H1 (cell line): ENCODE measurements around the gene ZNF575. TPM values are rescaled to one million over a fixed set of nuclear protein-coding genes. Genes with fewer than 3 reads are reported as not detected.

Source experiments
- TBP ChIP-seq: IDR thresholded peaks from 2 replicates; pipeline ENCODE4 v1.6.1; 2011; ENCODE audit warnings: low read depth, low read length, improper control_type of control experiment
- polyA plus RNA-seq, 7 experiments: library from polyadenylated mRNA; depleted of rRNA in 3 of 7; stranded (reverse) in 5 of 7; unstranded in 2 of 7; fragments of >200 nt in 5 of 7; fragments of 200-250 nt in 2 of 7; gene quantifications; 1 replicate in 5 of 7; 2 replicates in 1 of 7; 4 replicates in 1 of 7; pipeline versions ENCODE4 v1.2.1 to v1.2.3, GENCODE V29; 2011 to 2013; ENCODE audit warnings: missing spikeins in 2 of 7, mixed read lengths in 2 of 7
- total RNA-seq: library from RNA; stranded (reverse); fragmentation: NEBNext Ultra II Directional; extraction: Animal tissue kit (Norgen Biotek cat#: 25700); gene quantifications from 2 replicates; pipeline ENCODE4 v1.2.1, GENCODE V29; 2021
- TF ChIP-seq, protein P1 (sequence below): fragments of 300-600 bp; sonication (generic); IDR thresholded peaks from 2 replicates; pipeline ENCODE4 v1.7.1; 2012; ENCODE audit warnings: low read length, moderate library complexity, mild to moderate bottlenecking, inconsistent platforms; ENCODE audit not compliant: insufficient replicate concordance

Gene ZNF575
- total and polyA plus RNA-seq, 2 of the 8 experiments (the other 6 are each of a cell fraction or from before 2014, with no cell fraction given): 0.05 TPM; not detected in 1

DNA sequence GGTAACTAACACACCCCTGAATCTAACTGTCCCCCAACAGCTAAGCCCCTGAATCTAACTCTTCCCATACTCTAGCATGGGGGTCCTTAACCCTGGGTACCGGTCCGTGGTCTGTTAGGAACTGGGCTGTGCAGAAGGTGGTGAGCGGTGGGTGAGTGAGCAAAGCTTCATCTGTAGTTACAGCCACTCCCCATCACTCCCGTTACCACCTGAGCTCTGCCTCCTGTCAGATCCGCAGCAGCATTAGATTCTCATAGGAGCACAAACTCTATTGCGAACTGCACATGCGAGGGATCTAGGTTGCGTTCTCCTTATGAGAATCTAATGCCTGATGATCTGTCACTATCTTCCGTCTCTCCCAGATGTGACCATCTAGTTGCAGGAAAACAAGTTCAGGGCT, 22.3 kb upstream of the ZNF575 start (continued):
- TF ChIP-seq, protein P1, sequence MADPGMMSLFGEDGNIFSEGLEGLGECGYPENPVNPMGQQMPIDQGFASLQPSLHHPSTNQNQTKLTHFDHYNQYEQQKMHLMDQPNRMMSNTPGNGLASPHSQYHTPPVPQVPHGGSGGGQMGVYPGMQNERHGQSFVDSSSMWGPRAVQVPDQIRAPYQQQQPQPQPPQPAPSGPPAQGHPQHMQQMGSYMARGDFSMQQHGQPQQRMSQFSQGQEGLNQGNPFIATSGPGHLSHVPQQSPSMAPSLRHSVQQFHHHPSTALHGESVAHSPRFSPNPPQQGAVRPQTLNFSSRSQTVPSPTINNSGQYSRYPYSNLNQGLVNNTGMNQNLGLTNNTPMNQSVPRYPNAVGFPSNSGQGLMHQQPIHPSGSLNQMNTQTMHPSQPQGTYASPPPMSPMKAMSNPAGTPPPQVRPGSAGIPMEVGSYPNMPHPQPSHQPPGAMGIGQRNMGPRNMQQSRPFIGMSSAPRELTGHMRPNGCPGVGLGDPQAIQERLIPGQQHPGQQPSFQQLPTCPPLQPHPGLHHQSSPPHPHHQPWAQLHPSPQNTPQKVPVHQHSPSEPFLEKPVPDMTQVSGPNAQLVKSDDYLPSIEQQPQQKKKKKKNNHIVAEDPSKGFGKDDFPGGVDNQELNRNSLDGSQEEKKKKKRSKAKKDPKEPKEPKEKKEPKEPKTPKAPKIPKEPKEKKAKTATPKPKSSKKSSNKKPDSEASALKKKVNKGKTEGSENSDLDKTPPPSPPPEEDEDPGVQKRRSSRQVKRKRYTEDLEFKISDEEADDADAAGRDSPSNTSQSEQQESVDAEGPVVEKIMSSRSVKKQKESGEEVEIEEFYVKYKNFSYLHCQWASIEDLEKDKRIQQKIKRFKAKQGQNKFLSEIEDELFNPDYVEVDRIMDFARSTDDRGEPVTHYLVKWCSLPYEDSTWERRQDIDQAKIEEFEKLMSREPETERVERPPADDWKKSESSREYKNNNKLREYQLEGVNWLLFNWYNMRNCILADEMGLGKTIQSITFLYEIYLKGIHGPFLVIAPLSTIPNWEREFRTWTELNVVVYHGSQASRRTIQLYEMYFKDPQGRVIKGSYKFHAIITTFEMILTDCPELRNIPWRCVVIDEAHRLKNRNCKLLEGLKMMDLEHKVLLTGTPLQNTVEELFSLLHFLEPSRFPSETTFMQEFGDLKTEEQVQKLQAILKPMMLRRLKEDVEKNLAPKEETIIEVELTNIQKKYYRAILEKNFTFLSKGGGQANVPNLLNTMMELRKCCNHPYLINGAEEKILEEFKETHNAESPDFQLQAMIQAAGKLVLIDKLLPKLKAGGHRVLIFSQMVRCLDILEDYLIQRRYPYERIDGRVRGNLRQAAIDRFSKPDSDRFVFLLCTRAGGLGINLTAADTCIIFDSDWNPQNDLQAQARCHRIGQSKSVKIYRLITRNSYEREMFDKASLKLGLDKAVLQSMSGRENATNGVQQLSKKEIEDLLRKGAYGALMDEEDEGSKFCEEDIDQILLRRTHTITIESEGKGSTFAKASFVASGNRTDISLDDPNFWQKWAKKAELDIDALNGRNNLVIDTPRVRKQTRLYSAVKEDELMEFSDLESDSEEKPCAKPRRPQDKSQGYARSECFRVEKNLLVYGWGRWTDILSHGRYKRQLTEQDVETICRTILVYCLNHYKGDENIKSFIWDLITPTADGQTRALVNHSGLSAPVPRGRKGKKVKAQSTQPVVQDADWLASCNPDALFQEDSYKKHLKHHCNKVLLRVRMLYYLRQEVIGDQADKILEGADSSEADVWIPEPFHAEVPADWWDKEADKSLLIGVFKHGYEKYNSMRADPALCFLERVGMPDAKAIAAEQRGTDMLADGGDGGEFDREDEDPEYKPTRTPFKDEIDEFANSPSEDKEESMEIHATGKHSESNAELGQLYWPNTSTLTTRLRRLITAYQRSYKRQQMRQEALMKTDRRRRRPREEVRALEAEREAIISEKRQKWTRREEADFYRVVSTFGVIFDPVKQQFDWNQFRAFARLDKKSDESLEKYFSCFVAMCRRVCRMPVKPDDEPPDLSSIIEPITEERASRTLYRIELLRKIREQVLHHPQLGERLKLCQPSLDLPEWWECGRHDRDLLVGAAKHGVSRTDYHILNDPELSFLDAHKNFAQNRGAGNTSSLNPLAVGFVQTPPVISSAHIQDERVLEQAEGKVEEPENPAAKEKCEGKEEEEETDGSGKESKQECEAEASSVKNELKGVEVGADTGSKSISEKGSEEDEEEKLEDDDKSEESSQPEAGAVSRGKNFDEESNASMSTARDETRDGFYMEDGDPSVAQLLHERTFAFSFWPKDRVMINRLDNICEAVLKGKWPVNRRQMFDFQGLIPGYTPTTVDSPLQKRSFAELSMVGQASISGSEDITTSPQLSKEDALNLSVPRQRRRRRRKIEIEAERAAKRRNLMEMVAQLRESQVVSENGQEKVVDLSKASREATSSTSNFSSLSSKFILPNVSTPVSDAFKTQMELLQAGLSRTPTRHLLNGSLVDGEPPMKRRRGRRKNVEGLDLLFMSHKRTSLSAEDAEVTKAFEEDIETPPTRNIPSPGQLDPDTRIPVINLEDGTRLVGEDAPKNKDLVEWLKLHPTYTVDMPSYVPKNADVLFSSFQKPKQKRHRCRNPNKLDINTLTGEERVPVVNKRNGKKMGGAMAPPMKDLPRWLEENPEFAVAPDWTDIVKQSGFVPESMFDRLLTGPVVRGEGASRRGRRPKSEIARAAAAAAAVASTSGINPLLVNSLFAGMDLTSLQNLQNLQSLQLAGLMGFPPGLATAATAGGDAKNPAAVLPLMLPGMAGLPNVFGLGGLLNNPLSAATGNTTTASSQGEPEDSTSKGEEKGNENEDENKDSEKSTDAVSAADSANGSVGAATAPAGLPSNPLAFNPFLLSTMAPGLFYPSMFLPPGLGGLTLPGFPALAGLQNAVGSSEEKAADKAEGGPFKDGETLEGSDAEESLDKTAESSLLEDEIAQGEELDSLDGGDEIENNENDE: no peak
- no peak for TF ChIP-seq TBP
- TF ChIP-seq, all 59 proteins: peak for 0
